A673 (cell line): ENCODE results near the gene TRIP10. TPM values are rescaled to one million over a fixed set of nuclear protein-coding genes. Genes with fewer than 3 reads are reported as not detected.

Experiments
- BruUV-seq: library from RNA; stranded (reverse); fragments of 400-500 nt; replicated peaks from 2 replicates; lab custom pipeline; 2021; lab: Mats Ljungman, UMichigan
- CTCF ChIA-PET: fragments of 300-600 bp; sonication (Branson Sonifier 250); formaldehyde crosslinking; loops from one replicate; lab custom pipeline; 2022; ENCODE audit warnings: antibody characterized with exemption; lab: Charles Lee
- POLR2A ChIA-PET: fragments of 300-600 bp; sonication (Branson Sonifier 250); formaldehyde crosslinking; loops from one replicate; lab custom pipeline; 2022; ENCODE audit warnings: antibody characterized with exemption; ENCODE audit not compliant: low non-redundant PET; lab: Charles Lee
- DNase-seq: peaks from one replicate; pipeline ENCODE4 v3.0.0-alpha.2; 2015; ENCODE audit warnings: low spot score
- H3K27ac ChIP-seq: fragments of 200-600 bp; sonication (generic); 2 replicates; pipeline ENCODE4 v1.5.1; 2016; ENCODE audit warnings: mixed run types, low read depth, mild to moderate bottlenecking, mixed read lengths, antibody characterized with exemption, low read length; ENCODE audit not compliant: poor library complexity, severe bottlenecking
- H3K27me3 ChIP-seq: fragments of 200-600 bp; sonication (generic); replicated peaks from 2 replicates; pipeline ENCODE4 v1.6.1; 2017; ENCODE audit warnings: mixed run types, low read depth, mild to moderate bottlenecking, mixed read lengths, antibody characterized with exemption, low read length; ENCODE audit not compliant: insufficient read depth, poor library complexity
- H3K36me3 ChIP-seq: fragments of 200-600 bp; sonication (generic); 2 replicates; pipeline ENCODE4 v1.6.1; 2016; ENCODE audit warnings: mixed run types, mild to moderate bottlenecking, mixed read lengths, antibody characterized with exemption, low read length; ENCODE audit not compliant: insufficient read depth, poor library complexity, severe bottlenecking
- H3K4me1 ChIP-seq: fragments of 200-600 bp; sonication (generic); 2 replicates; pipeline ENCODE4 v1.6.1; 2017; ENCODE audit warnings: mixed run types, mild to moderate bottlenecking, mixed read lengths, antibody characterized with exemption, low read length; ENCODE audit not compliant: insufficient read depth, poor library complexity, severe bottlenecking
- H3K4me3 ChIP-seq: fragments of 200-600 bp; sonication (generic); 2 replicates; pipeline ENCODE4 v1.5.1; 2016; ENCODE audit warnings: low read depth, mixed run types, mild to moderate bottlenecking, mixed read lengths, low read length; ENCODE audit not compliant: poor library complexity, severe bottlenecking
- H3K9me3 ChIP-seq: fragments of 200-600 bp; sonication (generic); 2 replicates; pipeline ENCODE4 v1.6.1; 2016; ENCODE audit warnings: mixed run types, low read depth, mild to moderate bottlenecking, mixed read lengths, antibody characterized with exemption, low read length; ENCODE audit not compliant: poor library complexity, severe bottlenecking
- CTCF ChIP-seq: fragments of 300-800, 200-600 bp; sonication (generic); conservative IDR thresholded peaks from 2 replicates; pipeline ENCODE4 v1.5.1; 2017; ENCODE audit warnings: low read depth, mild to moderate bottlenecking, antibody characterized with exemption, low read length, moderate library complexity, mixed read lengths
- EZH2 ChIP-seq: fragments of 200-600 bp; sonication (generic); IDR thresholded peaks from 2 replicates; pipeline ENCODE4 v1.6.1; 2017; ENCODE audit warnings: borderline replicate concordance, low read depth, mild to moderate bottlenecking, mixed read lengths, antibody characterized with exemption, low read length; ENCODE audit not compliant: poor library complexity, severe bottlenecking
- intact Hi-C: fragments of 100-400 bp; cut with micrococcal nuclease; formaldehyde crosslinking; loops from one replicate; pipeline ENCODE4 v1.10.0; 2022; ENCODE audit not compliant: unreplicated experiment
- total RNA-seq: library from RNA; stranded (reverse); gene quantifications from 2 replicates; pipeline ENCODE4 v1.2.3, GENCODE V29; 2021

TRIP10 gene
- total RNA-seq, 1 experiment from 2014 or later = 70.2 TPM

GRCh38 chr19:6765738-6766356 lies 26.4 kb downstream of the TRIP10 start:
- Histone ChIP-seq H3K27me3 (no peaks in the 10 kb centered on the region), H3K36me3 (no peaks in the 10 kb centered on the region), H3K27ac (no peak overlapping the region), H3K9me3 (no peaks in the 10 kb centered on the region), H3K4me1 (peaks cover 11% of the 10 kb centered on the region), H3K4me3 (no peak overlapping the region)
- no TSS peak for BruUV-seq
- intact Hi-C loops = no loop called here
- no peak for DNase-seq
- ChIA-PET POLR2A (no interaction called here), CTCF (no interaction called here)
- no peak for TF ChIP-seq CTCF
- TF ChIP-seq EZH2 = no peak

GRCh38 chr19:6766357-6767080 lies 27.0 kb downstream of the TRIP10 start:
- TF ChIP-seq EZH2 (no peak), CTCF (no peak)
- Histone ChIP-seq H3K27me3 (no peaks in the 10 kb centered on the region), H3K9me3 (no peaks in the 10 kb centered on the region), H3K4me1 (peaks cover 11% of the 10 kb centered on the region), H3K27ac (no peak overlapping the region), H3K4me3 (peak overlapping the region; percentile 52), H3K36me3 (no peaks in the 10 kb centered on the region)
- ChIA-PET POLR2A (no interaction called here), CTCF (no interaction called here)
- intact Hi-C loops = loop anchor here (1.0 kb wide), 1 partner anchor 13 kb away; no protein-coding TSS in a partner anchor
- no TSS peak for BruUV-seq
- no peak for DNase-seq

- no peaks in the 10 kb centered on the region for H3K27me3 ChIP-seq
- H3K27ac ChIP-seq = no peak overlapping the region
- POLR2A ChIA-PET = no interaction called here
- H3K4me1 ChIP-seq = peaks cover 11% of the 10 kb centered on the region
- no peaks in the 10 kb centered on the region for H3K36me3 ChIP-seq
- H3K9me3 ChIP-seq = no peaks in the 10 kb centered on the region
- DNase-seq = no peak
- peak overlapping the region; percentile 52 for H3K4me3 ChIP-seq
- BruUV-seq = no TSS peak
- intact Hi-C loops = loop anchor here (1.0 kb wide), 1 partner anchor 14 kb away; no protein-coding TSS in a partner anchor
- CTCF ChIA-PET = no interaction called here
- TF ChIP-seq CTCF (no peak), EZH2 (no peak)
These were observed 27.5 kb downstream of the TRIP10 start for GRCh38 chr19:6767081-6767356.
